GM12872 (cell line): ENCODE measurements around the gene GMPS.

Source experiments
- CTCF ChIP-seq: IDR thresholded peaks from 3 replicates; pipeline ENCODE4 v1.5.1; 2011; ENCODE audit warnings: low read depth, mild to moderate bottlenecking, low read length, moderate library complexity; ENCODE audit not compliant: insufficient read depth

GMPS gene

GRCh38 chr3:155853214-155854140 lies 17.0 kb upstream of the GMPS start:
- 0 out of 3 replicates have a peak, but pooled peaks have one; percentile 17 for TF ChIP-seq CTCF

GRCh38 chr3:155854141-155854940 lies 16.1 kb upstream of the GMPS start, which contains the start of gene SLC33A1:
Gene SLC33A1 (minus strand): TSS chr3:155854427. CDS start chr3:155853997, 430 bp downstream.
- TF ChIP-seq CTCF, result no peak

GRCh38 chr3:155859859-155860258 lies 10.6 kb upstream of the GMPS start:
- 0 out of 3 replicates have a peak, but pooled peaks have one; percentile 11 for TF ChIP-seq CTCF

- TF ChIP-seq CTCF, result no peak
Observed at GRCh38 chr3:155861476-155862183, 8.8 kb upstream of the GMPS start.

- TF ChIP-seq CTCF, result no peak
Observed at GRCh38 chr3:155863072-155863784, 7.2 kb upstream of the GMPS start.

GRCh38 chr3:155869691-155870090 lies 759 bp upstream of the GMPS start:
- peak; percentile 14; the same call in 1 of the 3 replicates for TF ChIP-seq CTCF
